Mesothelial cell of epicardium (in vitro differentiated cells): ENCODE measurements around the gene LRRC56. TPM values are rescaled to one million over a fixed set of nuclear protein-coding genes. Genes with fewer than 3 reads are reported as not detected.

Source experiments
- DNase-seq, 2 experiments: peaks; one replicate each; pipeline ENCODE4 v3.0.0; 2021; ENCODE audit warnings: low spot score in 2 of 2; ENCODE audit not compliant: unreplicated experiment in 2 of 2
- H3K27ac Mint-ChIP-seq: 2 replicates; pipeline ENCODE4 v1.8.0; 2021; ENCODE audit warnings: mixed read lengths
- H3K27me3 Mint-ChIP-seq: 2 replicates; pipeline ENCODE4 v1.8.0; 2021; ENCODE audit warnings: low read depth, mixed read lengths
- H3K36me3 Mint-ChIP-seq: 2 replicates; pipeline ENCODE4 v1.8.0; 2021; ENCODE audit warnings: mixed read lengths
- H3K4me1 Mint-ChIP-seq: 2 replicates; pipeline ENCODE4 v1.8.0; 2021; ENCODE audit warnings: mixed read lengths
- H3K4me3 Mint-ChIP-seq: 2 replicates; pipeline ENCODE4 v1.8.0; 2021; ENCODE audit warnings: mild to moderate bottlenecking, moderate library complexity, mixed read lengths
- H3K9me3 Mint-ChIP-seq: 2 replicates; pipeline ENCODE4 v1.8.0; 2021; ENCODE audit warnings: mixed read lengths
- CTCF ChIP-seq: fragments of 200-600 bp; sonication (generic); IDR thresholded peaks from one replicate; pipeline ENCODE4 v1.5.0; 2021; ENCODE audit warnings: antibody characterized with exemption; ENCODE audit not compliant: unreplicated experiment
- total RNA-seq: library from RNA; stranded (reverse); gene quantifications from 3 replicates; pipeline ENCODE4 v1.2.1, GENCODE V29; 2021

Gene LRRC56
- total RNA-seq, 1 donor from 2014 or later = 3.0 TPM

DNA sequence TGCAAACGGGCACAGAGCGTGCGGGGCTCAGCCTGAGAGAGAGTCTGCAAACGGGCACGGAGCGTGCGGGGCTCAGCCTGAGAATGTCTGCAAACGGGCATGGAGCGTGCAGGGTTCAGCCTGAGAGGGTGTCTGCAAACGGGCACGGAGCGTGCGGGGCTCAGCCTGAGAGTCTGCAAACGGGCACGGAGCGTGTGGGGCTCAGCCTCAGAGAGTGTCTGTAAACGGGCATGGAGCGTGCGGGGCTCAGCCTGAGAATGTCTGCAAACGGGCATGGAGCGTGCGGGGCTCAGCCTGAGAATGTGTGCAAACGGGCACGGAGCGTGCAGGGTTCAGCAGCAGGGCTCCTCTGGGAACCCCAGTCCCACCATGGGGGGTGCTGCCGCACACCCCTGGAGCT is 52.5 kb downstream of the LRRC56 start:
- no peaks in the 10 kb centered on the region for H3K9me3 Mint-ChIP-seq
- H3K27me3 Mint-ChIP-seq = no peaks in the 10 kb centered on the region
- TF ChIP-seq CTCF = no peak
- H3K4me1 Mint-ChIP-seq = no peaks in the 10 kb centered on the region
- peaks cover 46% of the 10 kb centered on the region for H3K36me3 Mint-ChIP-seq
- no peak overlapping the region for H3K4me3 Mint-ChIP-seq
- no peak for DNase-seq
- no peak overlapping the region for H3K27ac Mint-ChIP-seq

DNA sequence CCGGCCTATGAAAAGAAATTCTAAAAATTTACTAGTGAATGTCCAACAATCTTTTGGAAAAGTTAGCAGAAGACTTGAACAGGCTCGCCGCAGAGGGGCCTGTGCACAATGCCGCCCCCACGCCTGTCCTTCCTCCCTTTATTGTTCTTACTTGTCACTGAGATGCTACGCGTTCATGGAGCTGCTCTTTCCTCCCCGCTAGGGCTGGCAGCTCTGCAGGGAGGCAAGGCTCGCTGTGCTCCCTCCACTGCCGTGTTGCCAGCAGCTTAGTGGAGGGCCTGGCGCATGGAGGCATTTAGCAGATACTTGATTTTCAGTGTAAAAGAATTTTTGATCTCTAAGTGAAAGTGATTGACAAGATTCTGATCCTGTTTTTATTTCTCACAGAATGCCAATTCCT is 53.7 kb downstream of the LRRC56 start:
- Mint-ChIP-seq H3K27me3 (no peaks in the 10 kb centered on the region), H3K4me3 (no peak overlapping the region), H3K4me1 (no peaks in the 10 kb centered on the region), H3K9me3 (no peaks in the 10 kb centered on the region), H3K36me3 (peaks cover 47% of the 10 kb centered on the region), H3K27ac (no peak overlapping the region)
- DNase-seq = no peak
- TF ChIP-seq CTCF = no peak

- H3K4me3 Mint-ChIP-seq = no peak overlapping the region
- H3K36me3 Mint-ChIP-seq = peaks cover 43% of the 10 kb centered on the region
- H3K27me3 Mint-ChIP-seq = no peaks in the 10 kb centered on the region
- no peak for DNase-seq
- H3K4me1 Mint-ChIP-seq = no peaks in the 10 kb centered on the region
- no peak overlapping the region for H3K27ac Mint-ChIP-seq
- no peak for TF ChIP-seq CTCF
- no peaks in the 10 kb centered on the region for H3K9me3 Mint-ChIP-seq
These were observed 55.2 kb downstream of the LRRC56 start for GRCh38 chr11:592501-592900.

DNA sequence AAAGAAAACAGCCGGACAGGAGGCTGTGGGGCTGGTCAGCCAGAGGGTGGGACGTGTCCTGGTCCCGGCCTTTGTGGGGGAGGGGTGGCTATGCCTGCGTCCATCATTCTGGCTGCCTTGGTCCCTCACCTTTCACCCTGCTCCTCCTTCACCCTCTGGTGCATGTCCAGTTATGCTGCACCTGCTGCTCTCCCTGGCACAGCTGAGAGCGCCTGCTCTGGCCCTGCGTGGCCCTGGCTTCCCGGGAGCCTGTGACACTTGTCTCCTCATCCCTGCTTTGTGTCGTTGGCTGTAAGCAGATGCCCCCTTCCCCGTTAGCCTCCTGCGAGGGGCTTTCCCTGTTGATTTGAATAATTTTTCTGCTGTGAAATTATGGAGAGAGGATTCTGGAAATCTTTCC is 55.6 kb downstream of the LRRC56 start:
- Mint-ChIP-seq H3K27ac (no peak overlapping the region), H3K4me1 (no peaks in the 10 kb centered on the region), H3K27me3 (no peaks in the 10 kb centered on the region), H3K9me3 (no peaks in the 10 kb centered on the region), H3K36me3 (peaks cover 41% of the 10 kb centered on the region), H3K4me3 (no peak overlapping the region)
- DNase-seq = no peak
- no peak for TF ChIP-seq CTCF

DNA sequence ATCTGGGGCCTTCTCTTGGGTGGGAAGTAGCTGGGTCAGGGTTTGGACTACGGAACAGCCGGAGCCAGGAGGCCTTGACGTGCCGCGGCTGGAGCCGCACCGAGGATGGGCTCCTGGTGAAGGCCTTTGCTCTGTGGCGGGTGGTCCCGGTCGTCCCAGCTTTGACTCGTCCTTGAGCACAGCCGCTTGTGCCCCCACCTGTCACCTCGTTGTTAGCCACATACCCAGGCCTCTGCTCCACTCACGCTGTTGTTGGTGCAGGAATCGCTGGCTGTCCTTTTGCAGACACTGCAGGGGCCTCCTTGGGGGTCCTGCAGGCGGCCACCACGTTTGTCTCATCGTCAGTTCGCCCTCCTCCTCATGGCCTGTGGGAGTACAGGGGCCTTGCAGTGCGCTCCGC is 56.0 kb downstream of the LRRC56 start:
- no peak for TF ChIP-seq CTCF
- Mint-ChIP-seq H3K27me3 (no peaks in the 10 kb centered on the region), H3K27ac (no peak overlapping the region), H3K4me1 (no peaks in the 10 kb centered on the region), H3K36me3 (peaks cover 41% of the 10 kb centered on the region), H3K9me3 (no peaks in the 10 kb centered on the region), H3K4me3 (no peak overlapping the region)
- DNase-seq = no peak

GRCh38 chr11:595400-595799 is 58.1 kb downstream of the LRRC56 start:
- H3K36me3 Mint-ChIP-seq = peaks cover 39% of the 10 kb centered on the region
- no peak overlapping the region for H3K27ac Mint-ChIP-seq
- TF ChIP-seq CTCF = no peak
- no peaks in the 10 kb centered on the region for H3K27me3 Mint-ChIP-seq
- H3K4me3 Mint-ChIP-seq = no peak overlapping the region
- H3K4me1 Mint-ChIP-seq = no peaks in the 10 kb centered on the region
- no peak for DNase-seq
- H3K9me3 Mint-ChIP-seq = no peaks in the 10 kb centered on the region
